Glutamatergic neuron (in vitro differentiated cells): Measurements from ENCODE around the gene NOVA2. TPM values are rescaled to one million over a fixed set of nuclear protein-coding genes. Genes with fewer than 3 reads are reported as not detected.
A peak's percentile ranks its signal among the peaks of the same experiment; 100 is the strongest.
"Not testable (repeated sequence)": the region's sequence is repeated elsewhere in the genome, so short reads cannot be mapped to it uniquely, and the experiment has no call there.

Experiments used
- DNase-seq: peaks from one replicate; pipeline ENCODE4 v3.0.0; 2022
- H3K27ac Mint-ChIP-seq: one replicate; pipeline ENCODE4 v1.8.0; 2020; ENCODE audit warnings: mild to moderate bottlenecking, mixed read lengths, inconsistent platforms; ENCODE audit not compliant: unreplicated experiment
- H3K27me3 Mint-ChIP-seq: one replicate; pipeline ENCODE4 v1.8.0; 2020; ENCODE audit warnings: mild to moderate bottlenecking, moderate library complexity, mixed read lengths, inconsistent platforms; ENCODE audit not compliant: unreplicated experiment
- H3K36me3 Mint-ChIP-seq: one replicate; pipeline ENCODE4 v1.8.0; 2020; ENCODE audit warnings: mild to moderate bottlenecking, mixed read lengths, inconsistent platforms; ENCODE audit not compliant: unreplicated experiment
- H3K4me1 Mint-ChIP-seq: one replicate; pipeline ENCODE4 v1.8.0; 2020; ENCODE audit warnings: mild to moderate bottlenecking, low read depth, mixed read lengths, inconsistent platforms; ENCODE audit not compliant: unreplicated experiment
- H3K4me3 Mint-ChIP-seq: one replicate; pipeline ENCODE4 v1.8.0; 2020; ENCODE audit warnings: mild to moderate bottlenecking, mixed read lengths, inconsistent platforms; ENCODE audit not compliant: unreplicated experiment
- H3K9me3 Mint-ChIP-seq: one replicate; pipeline ENCODE4 v1.8.0; 2020; ENCODE audit warnings: mild to moderate bottlenecking, moderate library complexity, mixed read lengths, inconsistent platforms; ENCODE audit not compliant: unreplicated experiment
- CTCF ChIP-seq: fragments of 200-600 bp; sonication (generic); IDR thresholded peaks from one replicate; pipeline ENCODE4 v1.5.0; 2021; ENCODE audit not compliant: partially characterized antibody, unreplicated experiment
- total RNA-seq: library from RNA; stranded (reverse); fragmentation: NEBNext Ultra II Directional; extraction: Animal tissue kit (Norgen Biotek cat#: 25700); gene quantifications from one replicate; pipeline ENCODE4 v1.2.1, GENCODE V29; 2021; ENCODE audit not compliant: unreplicated experiment

The NOVA2 gene
- total RNA-seq, 1 donor from 2014 or later = 163 TPM

- TF ChIP-seq CTCF = no peak
- H3K4me1 Mint-ChIP-seq = peaks cover 1% of the 10 kb centered on the region
- no peak overlapping the region for H3K4me3 Mint-ChIP-seq
- DNase-seq = no peak
- peaks cover 12% of the 10 kb centered on the region for H3K9me3 Mint-ChIP-seq
- no peak overlapping the region for H3K27ac Mint-ChIP-seq
- H3K27me3 Mint-ChIP-seq = peaks cover 13% of the 10 kb centered on the region
- H3K36me3 Mint-ChIP-seq = peaks cover 10% of the 10 kb centered on the region
Measured at GRCh38 chr19:45899253-45899652, 74.4 kb downstream of the NOVA2 start.

GRCh38 chr19:45897261-45897812 is 76.3 kb downstream of the NOVA2 start:
- Mint-ChIP-seq H3K27me3 (peaks cover 8% of the 10 kb centered on the region), H3K27ac (no peak overlapping the region), H3K9me3 (peaks cover 13% of the 10 kb centered on the region), H3K4me3 (no peak overlapping the region), H3K4me1 (peaks cover 1% of the 10 kb centered on the region), H3K36me3 (peaks cover 10% of the 10 kb centered on the region)
- no peak for DNase-seq
- no peak for TF ChIP-seq CTCF

GRCh38 chr19:45895983-45896599 is 77.6 kb downstream of the NOVA2 start:
- not testable (repeated sequence) for H3K9me3 Mint-ChIP-seq, H3K4me3 Mint-ChIP-seq, H3K36me3 Mint-ChIP-seq, H3K4me1 Mint-ChIP-seq, H3K27ac Mint-ChIP-seq, H3K27me3 Mint-ChIP-seq, DNase-seq

- DNase-seq = no peak
- Mint-ChIP-seq H3K4me1 (no peaks in the 10 kb centered on the region), H3K36me3 (peaks cover 6% of the 10 kb centered on the region), H3K9me3 (peaks cover 6% of the 10 kb centered on the region), H3K27ac (no peak overlapping the region), H3K27me3 (no peaks in the 10 kb centered on the region), H3K4me3 (peak overlapping the region; percentile 30)
- TF ChIP-seq CTCF = no peak
Measured at GRCh38 chr19:45895519-45895972, 78.1 kb downstream of the NOVA2 start.

GRCh38 chr19:45890877-45891276 is 82.8 kb downstream of the NOVA2 start:
- no peak for TF ChIP-seq CTCF
- Mint-ChIP-seq H3K27me3 (peaks cover 5% of the 10 kb centered on the region), H3K4me3 (no peak overlapping the region), H3K27ac (no peak overlapping the region), H3K4me1 (no peaks in the 10 kb centered on the region), H3K9me3 (peaks cover 10% of the 10 kb centered on the region), H3K36me3 (no peaks in the 10 kb centered on the region)
- DNase-seq = no peak
